Measurements from ENCODE around the gene UBE2G2. TPM values are rescaled to one million over a fixed set of nuclear protein-coding genes. Genes with fewer than 3 reads are reported as not detected.

Gene UBE2G2
- total and polyA plus RNA-seq, 2 experiments from 2014 or later: 79.4 to 86.4 TPM

GRCh38 chr21:44815852-44816628 is 14.4 kb upstream of the UBE2G2 start:
- H3K27me3 ChIP-seq: no peaks in the 10 kb centered on the region
- TF ChIP-seq CTCF (IDR thresholded peaks at IDR 0.05; ENCODE audit: low read depth, low read length): no peak
- H3K9me3 ChIP-seq (ENCODE audit: low read depth): no peaks in the 10 kb centered on the region
- H3K4me3 ChIP-seq: no peak overlapping the region
- no peak overlapping the region for H3K27ac ChIP-seq
- H3K4me1 ChIP-seq (ENCODE audit: low read depth): peaks cover 3% of the 10 kb centered on the region
- no peak for DNase-seq (ENCODE audit: low read depth in 1 of 2, low spot score in 1 of 2)
- H3K36me3 ChIP-seq: no peaks in the 10 kb centered on the region

- no peak overlapping the region for H3K27ac ChIP-seq
- H3K9me3 ChIP-seq (ENCODE audit: low read depth): no peaks in the 10 kb centered on the region
- H3K36me3 ChIP-seq: no peaks in the 10 kb centered on the region
- no peak for TF ChIP-seq CTCF (IDR thresholded peaks at IDR 0.05; ENCODE audit: low read depth, low read length)
- no peaks in the 10 kb centered on the region for H3K27me3 ChIP-seq
- H3K4me3 ChIP-seq: no peak overlapping the region
- DNase-seq (ENCODE audit: low read depth in 1 of 2, low spot score in 1 of 2): no peak
- peaks cover 3% of the 10 kb centered on the region for H3K4me1 ChIP-seq (ENCODE audit: low read depth)
Observed at GRCh38 chr21:44815225-44815624, 13.6 kb upstream of the UBE2G2 start.

GRCh38 chr21:44814498-44815023 is 12.9 kb upstream of the UBE2G2 start:
- H3K4me3 ChIP-seq: no peak overlapping the region
- no peak overlapping the region for H3K27ac ChIP-seq
- no peaks in the 10 kb centered on the region for H3K27me3 ChIP-seq
- no peak for DNase-seq (ENCODE audit: low read depth in 1 of 2, low spot score in 1 of 2)
- TF ChIP-seq CTCF (IDR thresholded peaks at IDR 0.05; ENCODE audit: low read depth, low read length): no peak
- peaks cover 3% of the 10 kb centered on the region for H3K4me1 ChIP-seq (ENCODE audit: low read depth)
- no peaks in the 10 kb centered on the region for H3K9me3 ChIP-seq (ENCODE audit: low read depth)
- no peaks in the 10 kb centered on the region for H3K36me3 ChIP-seq

DNA sequence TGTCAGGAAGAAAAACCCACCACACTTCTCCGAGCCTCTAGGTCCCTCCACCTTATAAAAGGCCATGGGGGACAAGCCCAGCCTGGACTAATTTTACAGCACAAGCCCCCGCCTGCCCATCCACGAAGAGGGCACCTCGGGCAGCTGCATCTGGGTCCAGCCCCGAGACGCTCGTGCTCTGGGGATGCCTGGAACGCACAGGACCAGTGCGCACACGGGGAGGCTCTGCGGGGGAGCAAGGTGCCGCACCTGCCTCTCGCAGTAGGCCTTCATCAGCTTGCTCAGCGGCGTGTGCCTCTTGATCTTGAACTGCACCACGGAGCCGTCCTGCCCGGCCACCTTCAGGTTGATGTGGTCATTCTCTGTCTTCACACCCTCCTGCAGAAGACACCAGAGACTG is 12.1 kb upstream of the UBE2G2 start:
- peaks cover 3% of the 10 kb centered on the region for H3K4me1 ChIP-seq (ENCODE audit: low read depth)
- H3K36me3 ChIP-seq: peaks cover 4% of the 10 kb centered on the region
- TF ChIP-seq CTCF (IDR thresholded peaks at IDR 0.05; ENCODE audit: low read depth, low read length): no peak
- no peak overlapping the region for H3K27ac ChIP-seq
- no peaks in the 10 kb centered on the region for H3K27me3 ChIP-seq
- DNase-seq (ENCODE audit: low read depth in 1 of 2, low spot score in 1 of 2): no peak
- H3K4me3 ChIP-seq: no peak overlapping the region
- H3K9me3 ChIP-seq (ENCODE audit: low read depth): no peaks in the 10 kb centered on the region

DNA sequence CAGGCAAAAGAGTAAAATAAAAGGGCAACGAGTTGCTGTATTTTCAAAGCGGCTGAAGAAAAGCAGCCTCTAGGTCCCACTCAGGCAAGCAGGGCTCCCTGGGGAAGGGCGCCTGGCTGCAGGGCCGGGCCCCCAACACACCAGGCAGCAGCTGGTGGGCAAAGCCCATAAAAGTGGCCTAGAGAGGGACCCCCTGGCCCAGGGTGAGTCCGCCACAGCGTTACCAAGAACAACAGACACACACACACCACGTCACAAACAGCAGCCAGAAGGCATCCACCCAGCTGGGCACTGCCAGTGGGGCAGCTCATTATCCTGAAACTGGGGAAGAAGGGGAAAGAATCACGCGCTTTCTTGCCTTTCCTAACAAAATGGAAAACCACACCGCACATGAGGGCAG is 11.5 kb upstream of the UBE2G2 start:
- Histone ChIP-seq H3K4me1 (ENCODE audit: low read depth) (peaks cover 3% of the 10 kb centered on the region), H3K4me3 (no peak overlapping the region), H3K27me3 (no peaks in the 10 kb centered on the region), H3K36me3 (peaks cover 4% of the 10 kb centered on the region), H3K27ac (no peak overlapping the region), H3K9me3 (ENCODE audit: low read depth) (no peaks in the 10 kb centered on the region)
- TF ChIP-seq CTCF (IDR thresholded peaks at IDR 0.05; ENCODE audit: low read depth, low read length): no peak
- DNase-seq (ENCODE audit: low read depth in 1 of 2, low spot score in 1 of 2): no peak

All from cardiac muscle cell (in vitro differentiated cells and primary cell).